ENCODE results near the gene ASNSD1.
"Not testable (repeated sequence)": the region's sequence is repeated elsewhere in the genome, so short reads cannot be mapped to it uniquely, and the experiment has no call there.

ASNSD1 gene

GRCh38 chr2:189646521-189646920 is 14.7 kb upstream of the ASNSD1 start:
- DNase-seq (ENCODE audit: low read depth): no peak

GRCh38 chr2:189648846-189649509 is 12.3 kb upstream of the ASNSD1 start:
- DNase-seq (ENCODE audit: low read depth): no peak

- DNase-seq (ENCODE audit: low read depth): no peak
Observed at GRCh38 chr2:189651284-189651683, 10.0 kb upstream of the ASNSD1 start.

GRCh38 chr2:189653464-189653863 is 7.8 kb upstream of the ASNSD1 start:
- DNase-seq (ENCODE audit: low read depth): not testable (repeated sequence)

GRCh38 chr2:189654641-189655040 is 6.6 kb upstream of the ASNSD1 start:
- no peak for DNase-seq (ENCODE audit: low read depth)

- no peak for DNase-seq (ENCODE audit: low read depth)
Observed at GRCh38 chr2:189657867-189658266, 3.4 kb upstream of the ASNSD1 start.

- no peak for DNase-seq (ENCODE audit: low read depth)
Observed at GRCh38 chr2:189658306-189659212, 2.7 kb upstream of the ASNSD1 start.

- no peak for DNase-seq (ENCODE audit: low read depth)
Observed at GRCh38 chr2:189659734-189660133, 1.5 kb upstream of the ASNSD1 start.

GRCh38 chr2:189660803-189661147 is 484 bp upstream of the ASNSD1 start:
- DNase-seq (ENCODE audit: low read depth): no peak

GRCh38 chr2:189661957-189662321 is 680 bp downstream of the ASNSD1 start:
- DNase-seq (ENCODE audit: low read depth): no peak

GRCh38 chr2:189662669-189663226 is 1.5 kb downstream of the ASNSD1 start:
- no peak for DNase-seq (ENCODE audit: low read depth)

- not testable (repeated sequence) for DNase-seq (ENCODE audit: low read depth)
Observed at GRCh38 chr2:189663319-189663718, 2.1 kb downstream of the ASNSD1 start.

GRCh38 chr2:189669913-189670312 is 8.7 kb downstream of the ASNSD1 start:
- DNase-seq (ENCODE audit: low read depth): no peak

- no peak for DNase-seq (ENCODE audit: low read depth)
Observed at GRCh38 chr2:189673661-189674373, 12.6 kb downstream of the ASNSD1 start.

- peak; percentile 68 for DNase-seq (ENCODE audit: low read depth)
Observed at GRCh38 chr2:189674374-189675112, 13.3 kb downstream of the ASNSD1 start, which contains the start of gene ANKAR. TSS of gene ANKAR (plus strand) at chr2:189674670. CDS start at chr2:189676491, 1,821 bp downstream.

GRCh38 chr2:189676471-189676870 is 15.2 kb downstream of the ASNSD1 start:
- no peak for DNase-seq (ENCODE audit: low read depth)

GRCh38 chr2:189679226-189679625 is 18.0 kb downstream of the ASNSD1 start:
- DNase-seq (ENCODE audit: low read depth): no peak

- DNase-seq (ENCODE audit: low read depth): no peak
Observed at GRCh38 chr2:189681203-189681602, 19.9 kb downstream of the ASNSD1 start.

- DNase-seq (ENCODE audit: low read depth): no peak
Observed at GRCh38 chr2:189681903-189682302, 20.6 kb downstream of the ASNSD1 start.

GRCh38 chr2:189683348-189683747 is 22.1 kb downstream of the ASNSD1 start:
- DNase-seq (ENCODE audit: low read depth): no peak

- DNase-seq (ENCODE audit: low read depth): no peak
Observed at GRCh38 chr2:189684811-189685210, 23.6 kb downstream of the ASNSD1 start.

All from activated T-helper 1 cell treated with Interleukin-2 at 50 U/mL for 16 hours (primary cell).